Measurements from ENCODE around the gene ELOF1. TPM values are rescaled to one million over a fixed set of nuclear protein-coding genes. Genes with fewer than 3 reads are reported as not detected.
"Not testable (repeated sequence)": the region's sequence is repeated elsewhere in the genome, so short reads cannot be mapped to it uniquely, and the experiment has no call there.

The ELOF1 gene
- total RNA-seq: 44.3 TPM
- long read RNA-seq, transcript ELOF1-201 (4 exons, 1,019 nt): major isoform, 24 of 35 reads
- long read RNA-seq, partial matches to known transcripts: 4 of 35 reads
- long read RNA-seq, other reads (novel, unspliced or antisense): 7 of 35 reads

DNA sequence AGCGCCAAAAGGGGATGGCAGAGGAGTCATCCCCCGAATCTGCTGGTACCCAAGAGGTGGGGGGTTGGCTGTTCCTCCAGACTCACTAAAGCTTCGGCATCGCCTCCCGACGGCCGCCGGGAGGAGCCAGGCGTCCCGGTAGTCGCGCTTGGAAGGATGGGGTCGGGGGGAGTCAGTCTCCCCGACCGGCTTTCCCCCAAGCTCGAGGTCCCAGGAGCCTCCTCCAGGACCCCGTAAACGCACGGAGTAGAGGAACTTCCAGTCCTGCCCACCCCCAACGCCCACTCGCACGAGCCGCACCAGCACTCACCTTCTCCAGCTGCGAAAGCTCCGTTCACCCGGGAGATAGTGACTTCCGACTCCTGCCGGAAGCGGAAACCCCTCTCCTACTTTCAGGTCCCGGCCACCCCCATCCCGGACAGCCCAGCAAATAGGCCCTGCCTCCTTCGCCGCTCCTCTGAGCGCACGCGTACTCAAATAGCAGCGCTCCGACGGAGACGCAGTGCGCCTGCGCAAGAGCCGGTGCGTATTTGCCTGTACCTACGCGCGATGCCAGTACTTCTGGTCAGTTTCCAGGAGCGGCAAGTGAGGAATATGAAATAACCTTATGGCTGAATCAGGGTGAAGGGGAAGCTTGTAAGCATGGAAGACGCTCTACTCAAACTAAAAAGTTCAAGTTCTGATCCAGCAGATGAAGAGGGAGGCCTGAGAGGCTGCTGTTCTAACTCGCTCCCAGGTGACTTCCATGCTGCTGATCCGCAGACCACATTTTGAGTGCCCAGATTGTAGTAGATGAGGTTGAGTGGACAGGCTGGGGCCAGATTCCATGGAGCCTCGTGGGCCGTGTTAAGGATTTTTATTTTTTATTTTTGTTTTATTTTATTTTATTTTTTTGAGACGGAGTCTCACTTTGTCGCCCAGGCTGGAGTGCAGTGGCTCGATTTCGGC, at the start of gene ELOF1:
ELOF1 (minus strand) TSS at position 350 of the 948 bp plus-strand sequence. CDS start 4,883 bp downstream, outside the sequence.
- Histone ChIP-seq H3K27ac (peak within 1 kb of the TSS; percentile 83), H3K27me3 (ENCODE audit: low read depth) (no peaks in the 10 kb centered on the region), H3K9me3 (no peaks in the 10 kb centered on the region), H3K4me1 (peaks cover 34% of the 10 kb centered on the region), H3K36me3 (peaks cover 22% of the 10 kb centered on the region), H3K4me3 (peak within 1 kb of the TSS; percentile 88)
- DNase-seq (peak; percentile 99), ATAC-seq (peak; percentile 98)
- intact Hi-C loops (cut with DNase I): no loop called here
- TF ChIP-seq, protein P1, sequence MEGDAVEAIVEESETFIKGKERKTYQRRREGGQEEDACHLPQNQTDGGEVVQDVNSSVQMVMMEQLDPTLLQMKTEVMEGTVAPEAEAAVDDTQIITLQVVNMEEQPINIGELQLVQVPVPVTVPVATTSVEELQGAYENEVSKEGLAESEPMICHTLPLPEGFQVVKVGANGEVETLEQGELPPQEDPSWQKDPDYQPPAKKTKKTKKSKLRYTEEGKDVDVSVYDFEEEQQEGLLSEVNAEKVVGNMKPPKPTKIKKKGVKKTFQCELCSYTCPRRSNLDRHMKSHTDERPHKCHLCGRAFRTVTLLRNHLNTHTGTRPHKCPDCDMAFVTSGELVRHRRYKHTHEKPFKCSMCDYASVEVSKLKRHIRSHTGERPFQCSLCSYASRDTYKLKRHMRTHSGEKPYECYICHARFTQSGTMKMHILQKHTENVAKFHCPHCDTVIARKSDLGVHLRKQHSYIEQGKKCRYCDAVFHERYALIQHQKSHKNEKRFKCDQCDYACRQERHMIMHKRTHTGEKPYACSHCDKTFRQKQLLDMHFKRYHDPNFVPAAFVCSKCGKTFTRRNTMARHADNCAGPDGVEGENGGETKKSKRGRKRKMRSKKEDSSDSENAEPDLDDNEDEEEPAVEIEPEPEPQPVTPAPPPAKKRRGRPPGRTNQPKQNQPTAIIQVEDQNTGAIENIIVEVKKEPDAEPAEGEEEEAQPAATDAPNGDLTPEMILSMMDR (IDR thresholded peaks at IDR 0.05): no peak

DNA sequence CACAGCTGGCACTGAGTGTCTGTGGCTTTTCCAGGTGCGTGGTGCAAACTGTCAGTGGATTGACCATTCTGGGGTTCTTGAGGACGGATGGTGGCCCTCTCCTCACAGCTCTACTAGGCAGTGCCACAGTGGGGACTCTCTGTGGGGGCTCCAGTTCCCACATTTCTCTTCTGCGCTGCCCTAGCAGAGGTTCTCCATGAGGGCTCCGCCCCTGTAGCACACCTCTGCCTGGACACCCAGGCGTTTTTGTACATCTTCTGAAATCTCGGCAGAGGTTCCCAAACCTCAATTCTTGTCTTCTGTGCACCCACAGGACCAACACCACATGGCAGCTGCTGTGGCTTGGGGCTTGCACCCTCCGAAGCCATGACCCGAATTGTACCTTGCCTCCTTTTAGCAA, 47.5 kb upstream of the ELOF1 start:
- Histone ChIP-seq H3K4me3 (no peak overlapping the region), H3K4me1 (no peaks in the 10 kb centered on the region), H3K27ac (no peak overlapping the region), H3K36me3 (peaks cover 6% of the 10 kb centered on the region), H3K27me3 (ENCODE audit: low read depth) (no peaks in the 10 kb centered on the region), H3K9me3 (no peaks in the 10 kb centered on the region)
- ATAC-seq (no peak), DNase-seq (no peak)
- TF ChIP-seq, protein P1 (IDR thresholded peaks at IDR 0.05): no peak
- intact Hi-C loops (cut with DNase I): no loop called here

DNA sequence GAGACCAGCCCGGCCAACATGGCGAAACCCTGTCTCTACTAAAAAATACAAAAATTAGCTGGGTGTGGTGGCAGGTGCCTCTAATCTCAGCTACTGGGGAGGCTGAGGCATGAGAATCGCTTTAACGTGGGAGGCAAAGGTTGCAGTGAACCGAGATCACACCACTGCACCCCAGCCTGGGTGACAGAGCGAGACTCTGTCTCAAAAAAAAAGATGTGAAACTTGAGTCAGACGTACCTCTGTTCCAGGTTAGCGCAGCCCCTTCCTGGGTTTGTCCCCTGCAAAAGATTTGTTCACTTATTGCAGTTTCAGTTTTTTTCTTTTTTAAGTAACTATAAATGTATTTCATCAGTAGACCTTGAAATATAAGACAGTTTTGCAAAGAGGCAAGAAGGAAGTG, 40.7 kb upstream of the ELOF1 start:
- H3K4me1 ChIP-seq: peaks cover 14% of the 10 kb centered on the region
- H3K27ac ChIP-seq; DNase-seq; H3K4me3 ChIP-seq; H3K27me3 ChIP-seq (ENCODE audit: low read depth); H3K36me3 ChIP-seq; intact Hi-C loops (cut with DNase I); H3K9me3 ChIP-seq; ATAC-seq: not testable (repeated sequence)

DNA sequence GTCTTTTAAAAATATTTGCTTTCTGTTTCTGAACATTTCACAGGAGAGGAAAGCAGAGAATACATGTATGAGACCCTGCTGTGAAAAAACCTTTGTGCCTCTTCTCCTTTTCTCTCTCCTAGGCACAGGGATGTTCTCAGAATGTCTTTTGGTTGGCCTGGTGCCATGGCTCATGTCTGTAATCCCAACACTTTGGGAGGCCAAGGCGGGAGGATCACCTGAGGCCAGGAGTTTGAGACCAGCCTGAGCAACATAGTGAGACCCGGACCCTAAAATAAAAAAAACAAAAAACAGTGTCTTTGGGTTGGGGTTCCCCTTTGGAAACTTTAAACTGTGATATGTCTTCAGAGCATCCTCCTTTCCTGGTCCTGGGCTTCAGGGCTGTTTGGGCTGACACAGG, 39.7 kb upstream of the ELOF1 start:
- Histone ChIP-seq H3K4me1 (peaks cover 14% of the 10 kb centered on the region), H3K36me3 (no peaks in the 10 kb centered on the region), H3K9me3 (no peaks in the 10 kb centered on the region), H3K4me3 (no peak overlapping the region), H3K27ac (no peak overlapping the region), H3K27me3 (ENCODE audit: low read depth) (no peaks in the 10 kb centered on the region)
- ATAC-seq (no peak), DNase-seq (no peak)
- TF ChIP-seq, protein P1 (IDR thresholded peaks at IDR 0.05): no peak
- intact Hi-C loops (cut with DNase I): no loop called here

DNA sequence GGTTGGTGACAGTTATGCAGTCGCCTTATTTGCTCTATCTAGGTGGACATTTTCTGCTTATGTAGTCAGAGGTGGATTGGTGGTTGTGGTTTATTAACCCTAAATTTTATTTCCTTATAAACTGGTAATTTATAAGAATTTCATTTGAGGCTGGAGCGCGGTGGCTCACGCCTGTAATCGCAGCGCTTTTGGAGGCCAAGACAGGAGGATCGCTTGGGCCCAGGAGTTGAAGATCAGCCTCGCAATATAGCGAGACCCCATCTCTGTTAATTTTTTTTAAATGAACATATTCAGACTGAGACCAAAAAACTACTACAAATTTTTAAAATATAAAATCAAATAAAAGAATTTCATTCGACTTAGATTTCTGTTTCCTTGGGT, 39.1 kb upstream of the ELOF1 start:
- peaks cover 14% of the 10 kb centered on the region for H3K4me1 ChIP-seq
- peak overlapping the region; percentile 94 for H3K27ac ChIP-seq
- ATAC-seq (no peak), DNase-seq (no peak)
- TF ChIP-seq, protein P1 (IDR thresholded peaks at IDR 0.05): no peak
- no peaks in the 10 kb centered on the region for H3K27me3 ChIP-seq (ENCODE audit: low read depth)
- intact Hi-C loops (cut with DNase I): no loop called here
- H3K36me3 ChIP-seq: no peaks in the 10 kb centered on the region
- H3K9me3 ChIP-seq: no peaks in the 10 kb centered on the region
- H3K4me3 ChIP-seq: peak overlapping the region; percentile 87
